GM23338 (cell line): ENCODE measurements around the gene FEV. TPM values are rescaled to one million over a fixed set of nuclear protein-coding genes. Genes with fewer than 3 reads are reported as not detected.
A peak's percentile ranks its signal among the peaks of the same experiment; 100 is the strongest.

ENCODE experiments used
- ATAC-seq: fragments of 200-7000 bp; cut with Tn5 transposase; 3 replicates; pipeline ENCODE4 v1.9.1; 2020
- DNase-seq: peaks from one replicate; pipeline ENCODE4 v3.0.0-alpha.2; 2015; ENCODE audit warnings: low spot score
- H2AFZ ChIP-seq: fragments of 200-600 bp; sonication (generic); 2 replicates; pipeline ENCODE4 v1.8.0; 2016; ENCODE audit warnings: antibody characterized with exemption, mild to moderate bottlenecking, moderate library complexity
- H3F3A ChIP-seq: fragments of 200-600 bp; sonication (generic); replicated peaks from 2 replicates; pipeline ENCODE4 v1.8.0; 2017; ENCODE audit warnings: antibody characterized with exemption, mixed run types, low read depth
- H3K27ac ChIP-seq: fragments of 200-600 bp; sonication (generic); 2 replicates; pipeline ENCODE4 v1.6.1; 2016; ENCODE audit warnings: low read depth
- H3K27me3 ChIP-seq: fragments of 200-600 bp; sonication (generic); 2 replicates; pipeline ENCODE4 v1.8.0; 2016; ENCODE audit warnings: mild to moderate bottlenecking, mixed run types, moderate library complexity; ENCODE audit not compliant: insufficient read depth
- H3K36me3 ChIP-seq: fragments of 200-600 bp; sonication (generic); 2 replicates; pipeline ENCODE4 v1.8.0; 2016; ENCODE audit warnings: mild to moderate bottlenecking; ENCODE audit not compliant: insufficient read depth
- H3K4me1 ChIP-seq: fragments of 200-600 bp; sonication (generic); 2 replicates; pipeline ENCODE4 v1.8.0; 2016; ENCODE audit warnings: mild to moderate bottlenecking, moderate library complexity; ENCODE audit not compliant: insufficient read depth
- H3K4me2 ChIP-seq: fragments of 200-600 bp; sonication (generic); 2 replicates; pipeline ENCODE4 v1.7.1; 2017; ENCODE audit warnings: mixed run types
- H3K4me3 ChIP-seq: fragments of 200-600 bp; sonication (generic); 2 replicates; pipeline ENCODE4 v1.6.1; 2016; ENCODE audit warnings: mixed run types
- H3K79me2 ChIP-seq: fragments of 200-600 bp; sonication (generic); replicated peaks from 2 replicates; pipeline ENCODE4 v1.8.0; 2017; ENCODE audit warnings: mild to moderate bottlenecking; ENCODE audit not compliant: insufficient read depth
- H3K9me2 ChIP-seq: fragments of 200-600 bp; sonication (generic); 2 replicates; pipeline ENCODE4 v1.8.0; 2017; ENCODE audit not compliant: insufficient read depth
- H4K20me1 ChIP-seq: fragments of 200-600 bp; sonication (generic); replicated peaks from 2 replicates; pipeline ENCODE4 v1.8.0; 2017; ENCODE audit warnings: mild to moderate bottlenecking; ENCODE audit not compliant: insufficient read depth
- H3K27ac Mint-ChIP-seq: 2 replicates; pipeline ENCODE4 v1.8.0; 2020; ENCODE audit warnings: inconsistent platforms, mild to moderate bottlenecking, moderate library complexity, mixed read lengths
- H3K27me3 Mint-ChIP-seq: 3 replicates; pipeline ENCODE4 v1.8.0; 2022; ENCODE audit warnings: low read depth, mild to moderate bottlenecking, moderate library complexity, mixed read lengths, inconsistent platforms; ENCODE audit not compliant: insufficient read depth, poor library complexity
- H3K36me3 Mint-ChIP-seq: 3 replicates; pipeline ENCODE4 v1.8.0; 2021; ENCODE audit warnings: low read depth, mild to moderate bottlenecking, inconsistent platforms, moderate library complexity, mixed read lengths
- H3K4me1 Mint-ChIP-seq: 3 replicates; pipeline ENCODE4 v1.8.0; 2020; ENCODE audit warnings: mild to moderate bottlenecking, inconsistent platforms, mixed read lengths
- H3K4me3 Mint-ChIP-seq: 3 replicates; pipeline ENCODE4 v1.8.0; 2021; ENCODE audit warnings: moderate library complexity, mild to moderate bottlenecking, inconsistent platforms, mixed read lengths
- H3K9me3 Mint-ChIP-seq: 3 replicates; pipeline ENCODE4 v1.8.0; 2020; ENCODE audit warnings: moderate library complexity, mild to moderate bottlenecking, inconsistent platforms, mixed read lengths
- CTCF ChIP-seq, 2 experiments: fragments of 200-600 bp in 1 of 2; sonication (generic) in 1 of 2; conservative IDR thresholded peaks; 2 replicates each; pipeline versions ENCODE4 v1.5.1 to v1.6.1; 2016 to 2017; ENCODE audit warnings: antibody characterized with exemption in 2 of 2, low read depth in 2 of 2, mild to moderate bottlenecking in 2 of 2, moderate library complexity in 1 of 2
- NANOG ChIP-seq: IDR thresholded peaks from 2 replicates; pipeline ENCODE4 v1.6.1; 2016; ENCODE audit warnings: antibody characterized with exemption, borderline replicate concordance
- STAT1 ChIP-seq: IDR thresholded peaks from one replicate; pipeline ENCODE4 v1.6.1; 2016; ENCODE audit warnings: antibody characterized with exemption; ENCODE audit not compliant: unreplicated experiment
- ZNF331 ChIP-seq: fragments of 250-450 bp; sonication (Bioruptor Pico); IDR thresholded peaks from 2 replicates; pipeline ENCODE4 v1.5.0; 2020; ENCODE audit warnings: low read depth, mild to moderate bottlenecking, moderate library complexity
- ZNF462 ChIP-seq: fragments of 250-450 bp; sonication (Bioruptor Pico); IDR thresholded peaks from 2 replicates; pipeline ENCODE4 v1.5.0; 2020; ENCODE audit warnings: mild to moderate bottlenecking, moderate library complexity
- polyA plus RNA-seq: library from polyadenylated mRNA; unstranded; fragments of >200 nt; fragmentation: Nextera tagmentation; extraction: Ambion mirVana; gene quantifications from 2 replicates; pipeline ENCODE4 v1.2.1, GENCODE V29; 2016
- total RNA-seq: library from RNA; depleted of rRNA; stranded (reverse); fragments of >200 nt; shearing (Covaris generic); gene quantifications from 2 replicates; pipeline ENCODE4 v1.2.3, GENCODE V29; 2014

Gene FEV
- total and polyA plus RNA-seq, 2 experiments from 2014 or later = not detected

- no peaks in the 10 kb centered on the region; the same call in 2 of the 3 replicates for H3K4me1 Mint-ChIP-seq
- peak; percentile 74 for DNase-seq
These were observed 31.5 kb downstream of the FEV start for GRCh38 chr2:218953366-218953954.

GRCh38 chr2:218952160-218952559, 32.8 kb downstream of the FEV start:
- no peak overlapping the region for H3K27ac Mint-ChIP-seq
- DNase-seq (no peak), ATAC-seq (no peak)
- peaks cover 22% of the 10 kb centered on the region for H3K27me3 Mint-ChIP-seq
- H3K9me2 ChIP-seq = no peaks in the 10 kb centered on the region
- H3K27me3 ChIP-seq = peaks cover 27% of the 10 kb centered on the region
- H3K4me3 ChIP-seq = no peak overlapping the region
- H3K9me3 Mint-ChIP-seq = no peaks in the 10 kb centered on the region
- H4K20me1 ChIP-seq = no peaks in the 10 kb centered on the region
- no peaks in the 10 kb centered on the region; the same call in 2 of the 3 replicates for H3K4me1 Mint-ChIP-seq
- H3F3A ChIP-seq = no peaks in the 10 kb centered on the region
- no peak overlapping the region for H3K4me3 Mint-ChIP-seq
- no peaks in the 10 kb centered on the region for H3K79me2 ChIP-seq
- TF ChIP-seq ZNF462 (CRISPR knock-in tag) (no peak), ZNF331 (CRISPR knock-in tag) (no peak), STAT1 (no peak), CTCF (conservative IDR thresholded peaks at IDR 0.05; ENCODE audit: low read depth in 2 of 2) (no peak)
- no peak overlapping the region for H3K4me2 ChIP-seq
- no peaks in the 10 kb centered on the region for H3K36me3 Mint-ChIP-seq
- no peak overlapping the region for H3K27ac ChIP-seq
- H2AFZ ChIP-seq = no peak overlapping the region
- H3K4me1 ChIP-seq = no peaks in the 10 kb centered on the region
- no peaks in the 10 kb centered on the region for H3K36me3 ChIP-seq

More at GRCh38 chr2:218953366-218953954, 31.5 kb downstream of the FEV start:
- Histone ChIP-seq H3K36me3 (no peaks in the 10 kb centered on the region), H3K4me2 (no peak overlapping the region), H3K27me3 (peaks cover 40% of the 10 kb centered on the region), H3K9me2 (no peaks in the 10 kb centered on the region), H2AFZ (no peak overlapping the region), H3K4me3 (no peak overlapping the region), H4K20me1 (no peaks in the 10 kb centered on the region), H3K27ac (no peak overlapping the region), H3K4me1 (no peaks in the 10 kb centered on the region), H3F3A (no peaks in the 10 kb centered on the region), H3K79me2 (no peaks in the 10 kb centered on the region)
- TF ChIP-seq CTCF (conservative IDR thresholded peaks at IDR 0.05; ENCODE audit: low read depth in 2 of 2) = peak; percentile 54 to 76
- TF ChIP-seq NANOG = no peak
- Mint-ChIP-seq H3K9me3 (no peaks in the 10 kb centered on the region), H3K4me3 (no peak overlapping the region), H3K36me3 (no peaks in the 10 kb centered on the region), H3K27ac (no peak overlapping the region), H3K27me3 (peaks cover 30% of the 10 kb centered on the region)
- peak; percentile 89 for ATAC-seq
